Panc1 (cell line): Measurements from ENCODE around the gene RPS4Y2.

Source experiments
- TF ChIP-seq, protein P1 (sequence below), 2 experiments: IDR thresholded peaks; 2 replicates each; pipeline ENCODE4 v1.6.1; 2011 to 2012; ENCODE audit warnings: low read depth in 2 of 2, control low read depth in 1 of 2, low read length in 1 of 2, mild to moderate bottlenecking in 1 of 2, moderate library complexity in 1 of 2; ENCODE audit not compliant: insufficient read depth in 1 of 2
- TF ChIP-seq, protein P2 (sequence below): fragments of 450-650 bp; IDR thresholded peaks from 2 replicates; pipeline ENCODE4 v1.5.1; 2017; ENCODE audit warnings: mild to moderate bottlenecking

GRCh38 chrY:20714391-20714790 is 41.5 kb upstream of the RPS4Y2 start:
- TF ChIP-seq, protein P1, sequence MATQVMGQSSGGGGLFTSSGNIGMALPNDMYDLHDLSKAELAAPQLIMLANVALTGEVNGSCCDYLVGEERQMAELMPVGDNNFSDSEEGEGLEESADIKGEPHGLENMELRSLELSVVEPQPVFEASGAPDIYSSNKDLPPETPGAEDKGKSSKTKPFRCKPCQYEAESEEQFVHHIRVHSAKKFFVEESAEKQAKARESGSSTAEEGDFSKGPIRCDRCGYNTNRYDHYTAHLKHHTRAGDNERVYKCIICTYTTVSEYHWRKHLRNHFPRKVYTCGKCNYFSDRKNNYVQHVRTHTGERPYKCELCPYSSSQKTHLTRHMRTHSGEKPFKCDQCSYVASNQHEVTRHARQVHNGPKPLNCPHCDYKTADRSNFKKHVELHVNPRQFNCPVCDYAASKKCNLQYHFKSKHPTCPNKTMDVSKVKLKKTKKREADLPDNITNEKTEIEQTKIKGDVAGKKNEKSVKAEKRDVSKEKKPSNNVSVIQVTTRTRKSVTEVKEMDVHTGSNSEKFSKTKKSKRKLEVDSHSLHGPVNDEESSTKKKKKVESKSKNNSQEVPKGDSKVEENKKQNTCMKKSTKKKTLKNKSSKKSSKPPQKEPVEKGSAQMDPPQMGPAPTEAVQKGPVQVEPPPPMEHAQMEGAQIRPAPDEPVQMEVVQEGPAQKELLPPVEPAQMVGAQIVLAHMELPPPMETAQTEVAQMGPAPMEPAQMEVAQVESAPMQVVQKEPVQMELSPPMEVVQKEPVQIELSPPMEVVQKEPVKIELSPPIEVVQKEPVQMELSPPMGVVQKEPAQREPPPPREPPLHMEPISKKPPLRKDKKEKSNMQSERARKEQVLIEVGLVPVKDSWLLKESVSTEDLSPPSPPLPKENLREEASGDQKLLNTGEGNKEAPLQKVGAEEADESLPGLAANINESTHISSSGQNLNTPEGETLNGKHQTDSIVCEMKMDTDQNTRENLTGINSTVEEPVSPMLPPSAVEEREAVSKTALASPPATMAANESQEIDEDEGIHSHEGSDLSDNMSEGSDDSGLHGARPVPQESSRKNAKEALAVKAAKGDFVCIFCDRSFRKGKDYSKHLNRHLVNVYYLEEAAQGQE (IDR thresholded peaks at IDR 0.05; ENCODE audit: insufficient read depth in 1 of 2, low read depth in 2 of 2, low read length in 1 of 2): no peak
- TF ChIP-seq, protein P2, sequence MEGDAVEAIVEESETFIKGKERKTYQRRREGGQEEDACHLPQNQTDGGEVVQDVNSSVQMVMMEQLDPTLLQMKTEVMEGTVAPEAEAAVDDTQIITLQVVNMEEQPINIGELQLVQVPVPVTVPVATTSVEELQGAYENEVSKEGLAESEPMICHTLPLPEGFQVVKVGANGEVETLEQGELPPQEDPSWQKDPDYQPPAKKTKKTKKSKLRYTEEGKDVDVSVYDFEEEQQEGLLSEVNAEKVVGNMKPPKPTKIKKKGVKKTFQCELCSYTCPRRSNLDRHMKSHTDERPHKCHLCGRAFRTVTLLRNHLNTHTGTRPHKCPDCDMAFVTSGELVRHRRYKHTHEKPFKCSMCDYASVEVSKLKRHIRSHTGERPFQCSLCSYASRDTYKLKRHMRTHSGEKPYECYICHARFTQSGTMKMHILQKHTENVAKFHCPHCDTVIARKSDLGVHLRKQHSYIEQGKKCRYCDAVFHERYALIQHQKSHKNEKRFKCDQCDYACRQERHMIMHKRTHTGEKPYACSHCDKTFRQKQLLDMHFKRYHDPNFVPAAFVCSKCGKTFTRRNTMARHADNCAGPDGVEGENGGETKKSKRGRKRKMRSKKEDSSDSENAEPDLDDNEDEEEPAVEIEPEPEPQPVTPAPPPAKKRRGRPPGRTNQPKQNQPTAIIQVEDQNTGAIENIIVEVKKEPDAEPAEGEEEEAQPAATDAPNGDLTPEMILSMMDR: no peak
